OCI-LY3 (cell line): ENCODE measurements around the gene TRAPPC4.
"Not testable (repeated sequence)": the region's sequence is repeated elsewhere in the genome, so short reads cannot be mapped to it uniquely, and the experiment has no call there.

Experiments
- CTCF ChIP-seq: fragments of 200-600, 300-600 bp; sonication (generic); IDR thresholded peaks from 2 replicates; pipeline ENCODE4 v1.5.1; 2014; ENCODE audit warnings: antibody characterized with exemption, low read length, low read depth
- EZH2phosphoT487 ChIP-seq: fragments of 200-600 bp; shearing (Covaris generic); IDR thresholded peaks from 2 replicates; pipeline ENCODE4 v1.6.1; 2018; ENCODE audit warnings: antibody characterized with exemption, mixed run types, low read depth

GRCh38 chr11:119033421-119033820 lies 14.9 kb downstream of the TRAPPC4 start:
- not testable (repeated sequence) for TF ChIP-seq EZH2phosphoT487, CTCF
